K562 (cell line): ENCODE data around the gene TRIM38. TPM values are rescaled to one million over a fixed set of nuclear protein-coding genes. Genes with fewer than 3 reads are reported as not detected.

ENCODE experiments used
- AFF4 ChIP-seq: sonication (generic); formaldehyde crosslinking; IDR thresholded peaks from 2 replicates; pipeline ENCODE4 v1.8.0; 2023; ENCODE audit warnings: mild to moderate bottlenecking, missing genetic modification reagents
- ARHGAP35 ChIP-seq: fragments of 450-650 bp; IDR thresholded peaks from 2 replicates; pipeline ENCODE4 v1.6.1; 2018; ENCODE audit not compliant: partially characterized antibody
- BRD9 ChIP-seq: fragments of 450-650 bp; IDR thresholded peaks from 2 replicates; pipeline ENCODE4 v1.6.1; 2018; ENCODE audit warnings: low read depth; ENCODE audit not compliant: partially characterized antibody
- CHCHD3 ChIP-seq: fragments of 250-450 bp; sonication (Bioruptor Pico); IDR thresholded peaks from 2 replicates; pipeline ENCODE4 v2.1.2; 2022; ENCODE audit warnings: mild to moderate bottlenecking
- DNMT1 ChIP-seq: fragments of 450-650 bp; IDR thresholded peaks from 2 replicates; pipeline ENCODE4 v1.6.1; 2016; ENCODE audit warnings: antibody characterized with exemption, mild to moderate bottlenecking
- FOS ChIP-seq: IDR thresholded peaks from 3 replicates; pipeline ENCODE4 v1.6.1; 2011; ENCODE audit not compliant: insufficient read length; ENCODE audit errors: extremely low read depth
- FUS ChIP-seq: fragments of 200-400 bp; formaldehyde crosslinking; optimal IDR thresholded peaks from 2 replicates; pipeline ENCODE3; 2017; ENCODE audit warnings: low read depth, low read length
- HCFC1 ChIP-seq: IDR thresholded peaks from 2 replicates; pipeline ENCODE4 v1.6.1; 2012; ENCODE audit warnings: low read depth, low read length, improper control_type of control experiment
- HEY1 ChIP-seq: fragments of 250-450 bp; sonication (Bioruptor Pico); IDR thresholded peaks from 2 replicates; pipeline ENCODE4 v1.5.0; 2020; ENCODE audit warnings: mild to moderate bottlenecking, moderate library complexity, borderline replicate concordance
- HMGN3 ChIP-seq: IDR thresholded peaks from 2 replicates; pipeline ENCODE4 v1.6.1; 2011; ENCODE audit warnings: borderline replicate concordance, low read depth, mild to moderate bottlenecking, mixed read lengths, low read length; ENCODE audit not compliant: insufficient read length; ENCODE audit errors: extremely low read depth
- KDM4B ChIP-seq, 2 experiments: fragments of 450-650 bp in 1 of 2; sonication (generic) in 1 of 2; IDR thresholded peaks; 2 replicates each; pipeline ENCODE4 v1.6.1; 2016 to 2017; ENCODE audit warnings: borderline replicate concordance in 2 of 2, antibody characterized with exemption in 1 of 2, low read depth in 1 of 2, mild to moderate bottlenecking in 1 of 2
- MTA1 ChIP-seq: fragments of 450-650 bp; IDR thresholded peaks from 2 replicates; pipeline ENCODE4 v1.6.1; 2017; ENCODE audit warnings: borderline replicate concordance
- NCOA1 ChIP-seq: fragments of 450-650 bp; IDR thresholded peaks from 2 replicates; pipeline ENCODE4 v1.6.1; 2016; ENCODE audit warnings: low read depth
- RAD21 ChIP-seq, 2 experiments: fragments of 250-450 bp in 1 of 2; fragments of 450-650 bp in 1 of 2; sonication (Bioruptor Pico) in 1 of 2; formaldehyde crosslinking in 1 of 2; IDR thresholded peaks in 1 of 2; conservative IDR thresholded peaks in 1 of 2; 2 replicates each; pipeline versions ENCODE4 v1.4.0 to v1.8.0; 2020 to 2022; ENCODE audit warnings: mild to moderate bottlenecking in 2 of 2, moderate library complexity in 1 of 2
- RBFOX2 ChIP-seq: fragments of 200-400 bp; formaldehyde crosslinking; IDR thresholded peaks from 2 replicates; pipeline ENCODE4 v1.6.1; 2017; ENCODE audit warnings: low read depth, mild to moderate bottlenecking, low read length, moderate library complexity
- RBM15 ChIP-seq: fragments of 200-400 bp; formaldehyde crosslinking; IDR thresholded peaks from 2 replicates; pipeline ENCODE4 v1.6.1; 2018; ENCODE audit warnings: mild to moderate bottlenecking, low read length, moderate library complexity; ENCODE audit not compliant: insufficient read depth
- RCOR1 ChIP-seq, 2 experiments: IDR thresholded peaks; 2 replicates each; pipeline ENCODE4 v1.6.1; 2012; ENCODE audit warnings: low read depth in 2 of 2, low read length in 2 of 2, borderline replicate concordance in 1 of 2, improper control_type of control experiment in 1 of 2
- SAFB ChIP-seq: fragments of 200-400 bp; formaldehyde crosslinking; IDR thresholded peaks from 2 replicates; pipeline ENCODE4 v1.6.1; 2017; ENCODE audit warnings: low read depth, low read length, borderline replicate concordance
- SMARCA5 ChIP-seq: fragments of 450-650 bp; IDR thresholded peaks from 2 replicates; pipeline ENCODE4 v1.6.1; 2016
- SNRNP70 ChIP-seq: fragments of 200-400 bp; formaldehyde crosslinking; optimal IDR thresholded peaks from 2 replicates; pipeline ENCODE3; 2017; ENCODE audit warnings: low read depth, low read length
- ZNF143 ChIP-seq: sonication (generic); formaldehyde crosslinking; IDR thresholded peaks from 2 replicates; pipeline ENCODE4 v1.9.0; 2022; ENCODE audit warnings: mild to moderate bottlenecking, missing genetic modification reagents
- ZNF232 ChIP-seq: sonication (generic); formaldehyde crosslinking; IDR thresholded peaks from 2 replicates; pipeline ENCODE4 v1.8.0; 2022; ENCODE audit warnings: mild to moderate bottlenecking, missing genetic modification reagents
- ZNF24 ChIP-seq: fragments of 450-650 bp; IDR thresholded peaks from 2 replicates; pipeline ENCODE4 v1.6.1; 2016
- ZNF282 ChIP-seq: sonication (generic); formaldehyde crosslinking; IDR thresholded peaks from 2 replicates; pipeline ENCODE4 v1.8.1; 2023; ENCODE audit warnings: missing genetic modification reagents
- polyA plus RNA-seq, 8 experiments: library from polyadenylated mRNA; depleted of rRNA in 4 of 8; stranded (reverse) in 5 of 8; unstranded in 3 of 8; fragments of >200 nt; fragmentation: Nextera tagmentation in 2 of 8; fragmentation: Illumina TruSeq in 1 of 8; extraction: Ambion mirVana in 2 of 8; extraction: Trizol in 1 of 8; gene quantifications; 2 replicates each; pipeline versions ENCODE4 v1.2.1 to v1.2.3, GENCODE V29; 2011 to 2014; ENCODE audit warnings: inconsistent platforms in 1 of 8, missing spikeins in 1 of 8
- total RNA-seq, 7 experiments: library from RNA; depleted of rRNA in 6 of 7; stranded (reverse); fragments of >200 nt in 6 of 7; fragmentation: Illumina TruSeq in 2 of 7; extraction: Trizol in 2 of 7; gene quantifications; 2 replicates each; pipeline versions ENCODE4 v1.2.1 to v1.2.3, GENCODE V29; 2011 to 2021; ENCODE audit warnings: low replicate concordance in 1 of 7

TRIM38 gene
- total and polyA plus RNA-seq, 9 of the 15 experiments (the other 6 are each of a cell fraction or from before 2014, with no cell fraction given), result 1.7 to 6.7 (median 6.3) TPM

GRCh38 chr6:26033085-26033940, 70.7 kb downstream of the TRIM38 start (continued):
- TF ChIP-seq RBFOX2 (peak; percentile 100), DNMT1 (no peak), FOS (peak; percentile 89), HCFC1 (0 out of 2 replicates have a peak, but pooled peaks have one; percentile 13), FUS (peak; percentile 46), ZNF232 (CRISPR knock-in tag) (no peak), NCOA1 (0 out of 2 replicates have a peak, but pooled peaks have one; percentile 34), BRD9 (no peak), RAD21 (CRISPR knock-in tag; conservative IDR thresholded peaks at IDR 0.05 in 1 of 2, IDR thresholded peaks at IDR 0.05 in 1 of 2) (peak in 1 of 2 experiments; percentile 7; a peak in 2 of 4 replicates), HMGN3 (no peak), KDM4B (IDR thresholded peaks at IDR 0.05; ENCODE audit: borderline replicate concordance in 2 of 2, low read depth in 1 of 2) (no peak), ZNF24 (no peak), ZNF143 (CRISPR knock-in tag) (no peak), CHCHD3 (peak; percentile 87), SNRNP70 (no peak), SAFB (no peak), ZNF282 (CRISPR knock-in tag) (no peak), RBM15 (no peak), SMARCA5 (peak; percentile 18; the same call in 1 of the 2 replicates), ARHGAP35 (no peak), MTA1 (peak; percentile 84; the same call in 1 of the 2 replicates), HEY1 (CRISPR knock-in tag) (no peak), RCOR1 (IDR thresholded peaks at IDR 0.05; ENCODE audit: borderline replicate concordance in 1 of 2, low read depth in 2 of 2, low read length in 2 of 2) (peak in 1 of 2 experiments; percentile 14; a peak in 1 of 4 replicates), AFF4 (peak; percentile 99)
